HG02623 (cell line): Measurements from ENCODE around the gene BBIP1.
"Not testable (repeated sequence)": the region's sequence is repeated elsewhere in the genome, so short reads cannot be mapped to it uniquely, and the experiment has no call there.

ENCODE experiments used
- ATAC-seq: cut with Tn5 transposase; IDR thresholded peaks from one replicate; pipeline ENCODE4 v1.9.1; 2021; ENCODE audit warnings: moderate library complexity; ENCODE audit not compliant: unreplicated experiment

The BBIP1 gene

DNA sequence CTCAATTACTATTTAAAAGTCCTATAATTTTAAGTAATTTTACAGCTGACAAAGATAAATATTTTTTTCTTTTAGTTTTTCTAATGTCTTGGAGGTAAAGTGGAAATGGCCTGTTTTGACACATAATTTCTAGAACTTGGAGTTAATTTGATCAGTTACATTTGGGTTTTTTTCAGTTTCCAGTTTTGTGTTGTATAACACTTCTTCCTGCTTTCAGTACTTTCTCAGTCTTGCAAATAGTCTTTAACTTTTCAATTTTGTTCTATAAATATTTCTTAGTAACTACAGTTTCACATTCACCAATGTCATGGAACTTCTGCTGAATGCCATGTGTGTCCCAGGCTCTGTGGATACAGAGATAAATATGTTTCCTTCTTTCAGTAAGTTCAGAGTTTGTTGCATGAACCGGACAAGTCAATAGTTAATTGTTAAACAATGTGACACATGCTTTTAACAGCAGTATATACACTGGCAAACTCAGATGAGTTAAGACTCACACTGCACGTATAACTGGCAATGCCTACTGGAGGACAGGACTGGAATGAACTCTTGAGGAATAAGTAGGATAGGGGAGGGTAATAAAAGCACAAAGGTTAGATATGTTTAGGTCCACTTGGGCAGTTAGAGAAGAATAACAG lies 5.0 kb upstream of the BBIP1 start:
- ATAC-seq, result no peak

DNA sequence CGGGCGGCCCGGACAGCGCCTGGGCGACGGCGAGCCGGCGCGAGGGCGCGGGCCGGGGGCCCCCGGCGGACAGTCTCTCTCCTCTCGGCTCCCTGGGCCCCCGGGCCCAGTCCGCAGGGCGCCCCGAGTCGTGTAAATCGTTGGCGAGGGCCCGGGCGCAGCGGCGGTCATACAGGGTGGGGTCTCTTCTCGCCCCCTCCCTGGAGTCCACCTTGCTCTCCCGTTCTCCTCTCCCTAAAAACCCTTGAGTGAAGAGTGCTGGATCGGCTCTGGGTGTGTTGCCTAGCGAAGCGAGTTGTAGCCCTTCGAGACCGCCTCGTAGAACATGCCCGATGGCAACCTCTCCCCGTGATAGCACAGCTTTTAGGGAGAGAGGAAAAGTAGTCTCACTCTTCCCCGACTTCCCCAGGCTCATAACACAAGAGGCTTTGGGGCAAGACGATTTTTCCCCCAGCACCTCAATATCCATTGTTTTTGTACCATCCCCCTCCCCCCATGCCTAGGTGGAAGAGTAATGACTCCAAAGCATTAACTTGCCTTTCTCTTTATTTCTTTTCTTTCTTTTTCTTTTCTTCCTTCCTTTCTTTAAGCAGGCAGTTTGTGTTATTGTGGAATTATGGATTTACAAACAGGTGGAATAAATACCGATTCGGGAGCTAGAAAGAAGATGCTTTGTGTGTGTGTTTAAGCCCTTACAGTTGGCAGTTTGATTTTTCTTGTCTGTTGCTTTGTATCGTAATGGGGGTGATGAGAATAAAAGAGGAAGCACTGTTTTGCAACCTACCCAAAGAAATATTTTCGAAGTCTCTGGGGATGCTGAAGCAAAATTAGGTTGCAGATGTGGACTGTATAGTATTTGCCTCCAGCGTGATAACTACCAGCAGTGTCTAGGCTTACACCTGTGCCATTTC lies 1.2 kb upstream of the BBIP1 start:
- ATAC-seq, result peak; percentile 25

DNA sequence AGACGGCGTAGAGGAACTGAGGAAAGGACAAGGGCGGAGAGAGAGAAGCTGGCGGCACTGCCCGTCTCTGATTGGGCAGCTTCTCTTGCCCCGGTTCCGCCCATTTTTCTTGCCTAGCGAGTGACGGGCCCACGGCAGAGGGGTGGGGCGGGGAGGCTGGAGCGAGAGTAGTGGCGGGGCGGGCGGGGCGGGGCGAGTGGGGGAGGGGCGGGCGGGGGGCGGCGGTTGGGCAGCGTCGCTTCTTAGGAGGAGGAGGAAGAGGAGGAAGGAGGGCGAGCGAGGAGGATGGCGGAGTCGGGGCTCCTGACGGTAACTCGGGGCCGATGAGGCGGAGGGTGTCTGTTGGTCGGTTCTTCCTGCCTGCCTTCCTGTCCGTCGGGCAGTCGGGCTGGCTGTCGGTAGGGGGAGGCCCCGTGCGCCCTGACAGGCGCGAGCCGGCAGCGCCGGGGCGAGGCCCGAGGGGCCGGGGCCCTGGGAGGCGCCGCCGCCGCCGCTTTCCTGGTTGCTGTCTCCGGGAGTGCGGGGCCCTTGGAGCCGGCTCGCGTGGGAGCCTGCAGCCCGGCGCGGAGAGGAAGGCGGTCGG lies 460 bp upstream of the BBIP1 start, which contains the start of gene SHOC2:
Gene SHOC2 (plus strand): TSS at position 256 of the 583 bp plus-strand sequence. CDS start 44,755 bp downstream, outside the sequence.
- peak; percentile 7 for ATAC-seq

GRCh38 chr10:110918269-110918642 lies 724 bp downstream of the BBIP1 start:
- ATAC-seq, result no peak

- ATAC-seq, result no peak
These were observed 2.2 kb downstream of the BBIP1 start for GRCh38 chr10:110916554-110917346.

- ATAC-seq, result not testable (repeated sequence)
These were observed 3.4 kb downstream of the BBIP1 start for GRCh38 chr10:110915600-110915999.

- no peak for ATAC-seq
These were observed 3.9 kb downstream of the BBIP1 start for GRCh38 chr10:110915035-110915434.

- no peak for ATAC-seq
These were observed 4.5 kb downstream of the BBIP1 start for GRCh38 chr10:110914431-110914830.

DNA sequence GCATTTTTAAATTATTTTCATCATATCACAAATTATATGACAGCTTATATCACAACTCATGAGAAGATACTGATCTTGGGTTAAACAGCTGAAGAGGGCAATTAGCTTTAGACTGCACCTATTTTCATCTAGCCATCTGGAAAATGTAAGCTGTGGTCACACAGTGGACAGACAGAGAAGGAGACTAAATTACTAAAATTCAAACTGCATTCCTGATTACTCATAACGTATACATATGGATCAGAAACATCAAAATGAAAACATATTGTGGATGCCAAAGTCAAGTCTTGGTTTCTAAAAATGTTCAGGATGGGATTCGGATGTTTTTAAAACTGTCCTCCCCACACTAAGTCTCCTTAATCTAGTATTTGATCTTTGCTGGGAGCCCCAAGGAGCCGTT lies 6.6 kb downstream of the BBIP1 start:
- no peak for ATAC-seq

- no peak for ATAC-seq
These were observed 8.8 kb downstream of the BBIP1 start for GRCh38 chr10:110910138-110910537.

GRCh38 chr10:110903280-110904278 lies 15.4 kb downstream of the BBIP1 start:
- peak; percentile 54 for ATAC-seq

DNA sequence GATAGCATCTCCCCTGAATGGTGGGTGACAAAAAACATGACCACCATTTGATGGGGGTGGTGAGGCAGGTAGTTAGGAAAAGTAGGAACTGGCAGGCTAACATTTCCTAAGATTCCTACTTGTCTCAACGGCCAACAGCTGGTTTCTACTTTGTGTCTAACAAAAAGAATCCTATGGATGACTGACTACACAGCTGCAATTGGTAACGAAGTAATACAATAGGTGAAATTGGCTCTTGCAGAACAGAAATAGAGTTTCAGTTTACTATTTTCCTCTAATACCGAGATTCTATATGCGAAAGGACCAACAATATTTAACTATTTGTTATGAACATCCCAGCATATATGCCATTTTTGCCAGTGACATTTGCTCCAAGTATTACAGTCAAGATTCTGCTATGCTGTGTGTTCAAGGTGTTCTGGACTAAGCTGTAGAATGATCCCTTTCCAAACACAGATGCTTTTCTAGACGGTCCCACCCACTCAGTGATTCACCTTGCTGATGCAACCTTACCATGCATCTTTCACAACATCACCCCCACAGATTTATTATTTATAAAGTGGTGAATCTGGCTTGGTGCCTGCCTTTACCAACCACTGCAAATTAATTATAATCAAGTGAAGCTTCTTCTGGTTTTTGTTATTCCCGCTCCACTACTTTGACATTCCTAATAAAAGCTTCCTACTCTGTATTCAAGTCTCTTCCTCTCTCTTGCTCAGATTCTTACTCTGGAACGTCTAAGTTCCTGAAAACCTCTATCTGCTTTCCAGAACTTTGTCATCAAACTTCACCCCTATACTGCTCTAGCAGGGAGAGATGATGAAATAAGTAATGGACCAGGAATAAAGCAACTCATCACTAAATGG lies 16.8 kb downstream of the BBIP1 start:
- no peak for ATAC-seq

- no peak for ATAC-seq
These were observed 18.0 kb downstream of the BBIP1 start for GRCh38 chr10:110900983-110901382.

DNA sequence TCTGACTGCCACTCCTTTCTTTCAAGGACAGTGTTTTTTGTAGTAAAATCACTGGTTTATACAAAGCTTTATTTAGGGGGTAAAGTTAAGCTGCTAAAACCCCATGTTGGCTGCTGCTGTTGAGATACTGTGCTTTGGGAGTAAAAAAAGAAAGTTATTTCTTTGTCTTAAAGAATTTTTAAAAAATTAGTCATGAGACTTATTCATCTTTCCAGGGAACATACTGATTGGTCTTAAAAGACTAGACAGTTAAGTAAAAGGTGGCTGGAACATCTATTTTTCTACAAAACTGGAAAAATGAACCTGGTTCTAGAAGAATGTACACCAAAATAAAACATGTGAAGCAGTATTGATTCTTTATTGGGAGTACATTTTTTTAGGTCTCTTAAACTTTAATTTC lies 20.6 kb downstream of the BBIP1 start:
- ATAC-seq, result no peak

DNA sequence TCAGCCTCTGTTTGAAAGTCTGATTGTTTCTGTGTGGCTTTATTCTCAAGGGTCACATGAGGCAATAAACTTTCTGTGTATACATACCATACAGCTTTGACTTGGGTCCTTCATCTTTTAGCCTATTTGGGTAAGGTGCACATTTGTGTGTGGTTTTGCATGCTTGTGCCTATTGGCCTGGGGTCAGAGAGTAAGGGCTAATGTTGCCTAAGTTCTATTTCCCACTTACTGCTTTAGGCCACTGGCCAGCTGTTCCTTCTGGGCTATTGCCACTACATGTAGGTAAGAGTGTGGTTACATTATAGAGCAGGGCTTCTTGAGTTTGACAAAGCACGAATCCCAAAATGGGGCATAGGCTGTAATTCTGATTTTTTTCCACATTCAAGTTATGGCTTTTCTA lies 21.8 kb downstream of the BBIP1 start:
- ATAC-seq, result no peak

- ATAC-seq, result no peak
These were observed 25.3 kb downstream of the BBIP1 start for GRCh38 chr10:110893559-110894179.

GRCh38 chr10:110892602-110893288 lies 26.2 kb downstream of the BBIP1 start:
- ATAC-seq, result no peak

DNA sequence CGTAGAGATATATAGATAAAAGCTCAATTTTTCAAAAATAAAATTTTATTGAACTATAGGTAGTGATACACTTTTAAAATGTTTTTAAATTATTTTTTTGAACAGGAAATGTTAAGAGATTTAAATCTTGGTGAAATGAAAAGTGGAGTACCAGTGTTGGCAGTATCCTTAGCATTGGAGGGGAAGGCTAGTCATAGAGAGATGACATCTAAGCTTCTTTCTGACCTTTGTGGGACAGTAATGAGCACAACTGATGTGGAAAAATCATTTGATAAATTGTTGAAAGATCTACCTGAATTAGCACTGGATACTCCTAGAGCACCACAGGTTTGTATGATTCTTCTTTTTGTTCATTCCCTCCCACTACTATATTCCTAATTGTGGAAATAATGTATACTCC lies 31.4 kb downstream of the BBIP1 start:
- ATAC-seq, result no peak
